IMR-90 (cell line): ENCODE results near the gene SLC35G1. TPM values are rescaled to one million over a fixed set of nuclear protein-coding genes. Genes with fewer than 3 reads are reported as not detected.

ENCODE experiments used
- ATAC-seq: fragments of 200-7000 bp; cut with Tn5 transposase; 2 replicates; pipeline ENCODE4 v1.9.1; 2020; ENCODE audit warnings: low read depth, mild to moderate bottlenecking, moderate library complexity
- BruUV-seq: library from RNA; stranded (reverse); fragments of 400-500 nt; replicated peaks from 2 replicates; lab custom pipeline; 2021; lab: Mats Ljungman, UMichigan
- CTCF ChIA-PET: fragments of 300-600 bp; formaldehyde crosslinking; extraction: SDS; loops from one replicate; lab custom pipeline; 2021; ENCODE audit warnings: antibody characterized with exemption; lab: Yijun Ruan, JAX
- POLR2A ChIA-PET: fragments of 300-600 bp; sonication (Branson Sonifier 250); formaldehyde crosslinking; loops from one replicate; lab custom pipeline; 2022; ENCODE audit warnings: antibody characterized with exemption; ENCODE audit not compliant: unreplicated experiment; lab: Charles Lee
- DNase-seq: peaks from one replicate; pipeline ENCODE4 v3.0.0; 2013
- H2AFZ ChIP-seq: replicated peaks from 2 replicates; pipeline ENCODE3; 2013; ENCODE audit warnings: low read length, mild to moderate bottlenecking; ENCODE audit not compliant: poor library complexity
- H2AK5ac ChIP-seq: 2 replicates; pipeline ENCODE4 v1.6.1; 2013; ENCODE audit warnings: low read depth, low read length, inconsistent platforms
- H2AK9ac ChIP-seq: replicated peaks from 2 replicates; pipeline ENCODE3; 2013; ENCODE audit warnings: mild to moderate bottlenecking, low read depth, low read length, moderate library complexity; ENCODE audit not compliant: poor library complexity
- H2BK120ac ChIP-seq: 2 replicates; pipeline ENCODE4 v1.6.1; 2013; ENCODE audit warnings: low read depth, low read length, inconsistent platforms
- H2BK15ac ChIP-seq: 3 replicates; pipeline ENCODE4 v1.6.1; 2013; ENCODE audit warnings: low read depth, low read length, inconsistent platforms
- H2BK20ac ChIP-seq: 2 replicates; pipeline ENCODE4 v1.6.1; 2013; ENCODE audit warnings: low read depth, mild to moderate bottlenecking, inconsistent platforms, low read length, moderate library complexity
- H2BK5ac ChIP-seq: 2 replicates; pipeline ENCODE4 v1.6.1; 2013; ENCODE audit warnings: mild to moderate bottlenecking, low read depth, low read length, inconsistent platforms; ENCODE audit not compliant: poor library complexity, severe bottlenecking
- H3K14ac ChIP-seq: replicated peaks from 2 replicates; pipeline ENCODE4 v1.6.1; 2013; ENCODE audit warnings: low read depth, low read length, inconsistent platforms
- H3K18ac ChIP-seq: 2 replicates; pipeline ENCODE4 v1.6.1; 2013; ENCODE audit warnings: low read depth, low read length, control low read depth
- H3K23ac ChIP-seq: 2 replicates; pipeline ENCODE4 v1.6.1; 2013; ENCODE audit warnings: low read depth, low read length, inconsistent platforms
- H3K27ac ChIP-seq: 2 replicates; pipeline ENCODE4 v1.5.1; 2013; ENCODE audit warnings: mild to moderate bottlenecking, control low read depth, low read length; ENCODE audit not compliant: insufficient read depth
- H3K27me3 ChIP-seq: 2 replicates; pipeline ENCODE4 v1.6.1; 2013; ENCODE audit warnings: low read length; ENCODE audit not compliant: control insufficient read depth, insufficient read depth
- H3K36me3 ChIP-seq: 2 replicates; pipeline ENCODE4 v1.6.1; 2013; ENCODE audit warnings: low read length, mixed read lengths; ENCODE audit not compliant: control insufficient read depth, insufficient read depth
- H3K4ac ChIP-seq: 2 replicates; pipeline ENCODE4 v1.6.1; 2013; ENCODE audit warnings: low read depth, low read length, inconsistent platforms
- H3K4me1 ChIP-seq: 2 replicates; pipeline ENCODE4 v1.6.1; 2013; ENCODE audit warnings: low read length, mixed read lengths; ENCODE audit not compliant: control insufficient read depth, insufficient read depth
- H3K4me2 ChIP-seq: 2 replicates; pipeline ENCODE4 v1.6.1; 2013; ENCODE audit warnings: low read depth, mild to moderate bottlenecking, control low read depth, low read length, moderate library complexity
- H3K4me3 ChIP-seq: 2 replicates; pipeline ENCODE4 v1.5.1; 2013; ENCODE audit warnings: low read depth, mild to moderate bottlenecking, control low read depth, low read length, moderate library complexity; ENCODE audit not compliant: insufficient read depth
- H3K56ac ChIP-seq: 2 replicates; pipeline ENCODE4 v1.6.1; 2013; ENCODE audit warnings: low read length, inconsistent platforms; ENCODE audit not compliant: insufficient read depth; ENCODE audit errors: extremely low read depth
- H3K79me1 ChIP-seq, 2 experiments: 2 replicates each; pipeline ENCODE4 v1.6.1; 2013; ENCODE audit warnings: low read length in 2 of 2, inconsistent platforms in 1 of 2, low read depth in 1 of 2
- H3K9ac ChIP-seq: 2 replicates; pipeline ENCODE4 v1.6.1; 2013; ENCODE audit warnings: low read depth, low read length, control low read depth
- H3K9me1 ChIP-seq: 2 replicates; pipeline ENCODE4 v1.6.1; 2013; ENCODE audit warnings: low read length, inconsistent platforms; ENCODE audit not compliant: insufficient read depth
- H3K9me3 ChIP-seq: 2 replicates; pipeline ENCODE4 v1.6.1; 2013; ENCODE audit warnings: low read length; ENCODE audit not compliant: control insufficient read depth, insufficient read depth
- H4K20me1 ChIP-seq: 2 replicates; pipeline ENCODE4 v1.6.1; 2013; ENCODE audit warnings: low read length, inconsistent platforms; ENCODE audit not compliant: insufficient read depth
- H4K5ac ChIP-seq: 2 replicates; pipeline ENCODE4 v1.6.1; 2013; ENCODE audit warnings: mild to moderate bottlenecking, low read depth, low read length, control low read depth
- H4K8ac ChIP-seq, 2 experiments: 2 replicates each; pipeline ENCODE4 v1.6.1; 2013; ENCODE audit warnings: low read depth in 2 of 2, low read length in 2 of 2, control low read depth in 1 of 2, inconsistent platforms in 1 of 2
- H4K91ac ChIP-seq: 2 replicates; pipeline ENCODE4 v1.6.1; 2013; ENCODE audit warnings: low read depth, low read length, inconsistent platforms; ENCODE audit not compliant: insufficient read depth
- BHLHE40 ChIP-seq: fragments of 150-350 bp; IDR thresholded peaks from 2 replicates; pipeline ENCODE4 v1.6.1; 2016; ENCODE audit warnings: mild to moderate bottlenecking, low read depth, low read length
- CEBPB ChIP-seq: IDR thresholded peaks from 2 replicates; pipeline ENCODE4 v1.6.1; 2012; ENCODE audit warnings: low read depth, low read length, improper control_type of control experiment
- CHD1 ChIP-seq: IDR thresholded peaks from 2 replicates; pipeline ENCODE4 v1.6.1; 2012; ENCODE audit warnings: low read depth, low read length, improper control_type of control experiment
- CTCF ChIP-seq: conservative IDR thresholded peaks from 2 replicates; pipeline ENCODE4 v1.5.1; 2012; ENCODE audit warnings: mild to moderate bottlenecking, low read depth, low read length, improper control_type of control experiment
- FOS ChIP-seq: fragments of 150-350 bp; IDR thresholded peaks from 2 replicates; pipeline ENCODE4 v1.6.1; 2016; ENCODE audit warnings: low read depth, low read length
- MAFK ChIP-seq: IDR thresholded peaks from 2 replicates; pipeline ENCODE4 v1.6.1; 2012; ENCODE audit warnings: low read depth, low read length, improper control_type of control experiment
- MAZ ChIP-seq: IDR thresholded peaks from 2 replicates; pipeline ENCODE4 v1.6.1; 2012; ENCODE audit warnings: low read depth, mild to moderate bottlenecking, low read length, improper control_type of control experiment, moderate library complexity, borderline replicate concordance
- MXI1 ChIP-seq: IDR thresholded peaks from 2 replicates; pipeline ENCODE4 v1.6.1; 2012; ENCODE audit warnings: low read depth, mild to moderate bottlenecking, low read length, moderate library complexity, borderline replicate concordance
- NFE2L2 ChIP-seq: fragments of 150-350 bp; IDR thresholded peaks from 2 replicates; pipeline ENCODE4 v1.6.1; 2016; ENCODE audit warnings: low read depth, mild to moderate bottlenecking, low read length
- POLR2A ChIP-seq: IDR thresholded peaks from 2 replicates; pipeline ENCODE4 v1.6.1; 2012; ENCODE audit warnings: mild to moderate bottlenecking, low read depth, low read length
- RAD21 ChIP-seq: IDR thresholded peaks from 2 replicates; pipeline ENCODE4 v1.6.1; 2012; ENCODE audit warnings: low read length, improper control_type of control experiment
- RCOR1 ChIP-seq: IDR thresholded peaks from 2 replicates; pipeline ENCODE4 v1.6.1; 2012; ENCODE audit warnings: mild to moderate bottlenecking, low read length, improper control_type of control experiment; ENCODE audit not compliant: insufficient replicate concordance
- SMC3 ChIP-seq: fragments of 150-350 bp; IDR thresholded peaks from 2 replicates; pipeline ENCODE4 v1.6.1; 2016; ENCODE audit warnings: low read depth, mild to moderate bottlenecking, antibody characterized with exemption, low read length, moderate library complexity
- WGBS, 2 experiments: methylation state at CpG; one replicate each; pipeline versions ENCODE4 v1.1.5 to v1.1.7; 2013; ENCODE audit warnings: missing lambda C conversion rate in 2 of 2; ENCODE audit not compliant: insufficient read length in 1 of 2; ENCODE audit errors: extremely low coverage in 2 of 2; 5-methylcytosine and 5-hydroxymethylcytosine counted together
- dilution Hi-C: fragments of 300-500 bp; cut with HindIII; formaldehyde crosslinking; loops from one replicate; pipeline ENCODE4 v1.14.3; 2018; ENCODE audit warnings: low sequenced_read_pairs; ENCODE audit not compliant: unreplicated experiment
- in situ Hi-C: fragments of 300-500 bp; cut with MboI; formaldehyde crosslinking; loops from 3 replicates; pipeline ENCODE4 v1.14.3; 2019; ENCODE audit warnings: low sequenced_read_pairs, inconsistent platforms, mixed read lengths
- intact Hi-C: fragments of 100-400 bp; cut with micrococcal nuclease; formaldehyde crosslinking; loops from 2 replicates; pipeline ENCODE4 v1.10.0; 2022
- polyA plus RNA-seq, 3 experiments: library from polyadenylated mRNA; depleted of rRNA; stranded (reverse); fragments of >200 nt; gene quantifications; 2 replicates each; pipeline ENCODE4 v1.2.3, GENCODE V29; 2012; ENCODE audit warnings: low replicate concordance in 1 of 3
- total RNA-seq: library from RNA; depleted of rRNA; stranded (reverse); fragments of >200 nt; gene quantifications from 2 replicates; pipeline ENCODE4 v1.2.3, GENCODE V29; 2012
- TF ChIP-seq, protein P1 (sequence below): fragments of 150-350 bp; IDR thresholded peaks from 2 replicates; pipeline ENCODE4 v1.6.1; 2016; ENCODE audit warnings: low read depth, mild to moderate bottlenecking, low read length, moderate library complexity, borderline replicate concordance
- TF ChIP-seq, protein P2 (sequence below): fragments of 150-350 bp; IDR thresholded peaks from 2 replicates; pipeline ENCODE4 v1.6.1; 2017; ENCODE audit warnings: mild to moderate bottlenecking, antibody characterized with exemption, low read length, low read depth

Gene SLC35G1
- total and polyA plus RNA-seq, 2 of the 4 experiments (the other 2 are of a cell fraction) = 2.7 to 3.7 TPM

DNA sequence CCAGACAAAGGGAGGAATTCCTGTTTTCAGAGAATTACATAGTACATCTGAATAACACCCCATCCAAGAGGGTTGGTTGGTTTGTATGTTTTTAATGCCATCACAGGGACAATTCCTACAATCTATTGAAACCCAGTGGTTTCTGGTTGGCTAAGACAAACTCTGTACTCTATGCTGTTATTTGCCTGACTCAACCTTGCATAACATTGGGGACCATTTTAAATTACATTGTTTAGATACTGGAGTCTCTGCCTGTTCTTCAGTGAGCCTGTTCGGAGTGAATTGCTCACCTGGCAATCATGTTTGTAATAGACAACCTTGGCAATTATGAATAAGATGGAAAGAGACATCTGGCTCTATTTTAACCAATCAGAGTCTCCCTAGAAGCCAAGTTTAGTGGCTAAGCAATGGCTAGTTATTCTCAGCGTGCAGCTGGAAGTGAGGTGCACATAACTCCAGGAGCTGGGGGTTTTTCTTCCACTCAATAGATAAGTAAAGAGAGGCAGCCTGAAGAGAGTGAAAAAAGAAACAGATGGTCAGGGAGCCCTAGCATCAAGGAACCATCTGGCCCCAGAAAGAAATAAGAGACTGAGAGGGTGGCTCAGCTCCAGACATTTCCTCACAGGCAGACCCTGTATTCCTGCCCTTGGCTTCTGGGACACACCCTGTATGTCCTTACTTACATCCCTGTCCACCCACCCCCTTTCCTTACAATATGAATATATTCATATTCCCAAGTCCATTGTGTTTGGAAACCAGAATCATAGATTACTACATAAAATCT is 21.2 kb upstream of the SLC35G1 start:
- ATAC-seq = no peak
- TF ChIP-seq CHD1 (no peak), FOS (no peak), CEBPB (no peak), NFE2L2 (no peak), BHLHE40 (no peak), SMC3 (no peak), MAZ (no peak), POLR2A (no peak), MAFK (no peak), RCOR1 (no peak), MXI1 (no peak), CTCF (no peak), RAD21 (no peak)
- TF ChIP-seq, protein P1, sequence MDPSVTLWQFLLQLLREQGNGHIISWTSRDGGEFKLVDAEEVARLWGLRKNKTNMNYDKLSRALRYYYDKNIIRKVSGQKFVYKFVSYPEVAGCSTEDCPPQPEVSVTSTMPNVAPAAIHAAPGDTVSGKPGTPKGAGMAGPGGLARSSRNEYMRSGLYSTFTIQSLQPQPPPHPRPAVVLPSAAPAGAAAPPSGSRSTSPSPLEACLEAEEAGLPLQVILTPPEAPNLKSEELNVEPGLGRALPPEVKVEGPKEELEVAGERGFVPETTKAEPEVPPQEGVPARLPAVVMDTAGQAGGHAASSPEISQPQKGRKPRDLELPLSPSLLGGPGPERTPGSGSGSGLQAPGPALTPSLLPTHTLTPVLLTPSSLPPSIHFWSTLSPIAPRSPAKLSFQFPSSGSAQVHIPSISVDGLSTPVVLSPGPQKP = no peak
- TF ChIP-seq, protein P2, sequence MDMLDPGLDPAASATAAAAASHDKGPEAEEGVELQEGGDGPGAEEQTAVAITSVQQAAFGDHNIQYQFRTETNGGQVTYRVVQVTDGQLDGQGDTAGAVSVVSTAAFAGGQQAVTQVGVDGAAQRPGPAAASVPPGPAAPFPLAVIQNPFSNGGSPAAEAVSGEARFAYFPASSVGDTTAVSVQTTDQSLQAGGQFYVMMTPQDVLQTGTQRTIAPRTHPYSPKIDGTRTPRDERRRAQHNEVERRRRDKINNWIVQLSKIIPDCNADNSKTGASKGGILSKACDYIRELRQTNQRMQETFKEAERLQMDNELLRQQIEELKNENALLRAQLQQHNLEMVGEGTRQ = no peak

More for the DNA sequence above, 21.2 kb upstream of the SLC35G1 start:
- dilution Hi-C loops (no loop called here), intact Hi-C loops (no loop called here), in situ Hi-C loops (no loop called here)
- H3K9me1 ChIP-seq = 0 out of 2 replicates have a peak, but pooled peaks cover 3% of the 10 kb centered on the region
- H3K23ac ChIP-seq = no peak overlapping the region
- H2BK15ac ChIP-seq = no peak overlapping the region
- POLR2A ChIA-PET = no interaction called here
- H3K9ac ChIP-seq = no peak overlapping the region
- no peak overlapping the region for H2AK9ac ChIP-seq
- CTCF ChIA-PET = no interaction called here
- WGBS, 2 experiments = 60% methylated on average over 1 of the region's 2 CpGs; no CpG with 5 or more reads in 1 of the 2 experiments
- H4K20me1 ChIP-seq = no peaks in the 10 kb centered on the region
- H2BK20ac ChIP-seq = no peak overlapping the region
- no peak overlapping the region for H4K5ac ChIP-seq
- H2BK5ac ChIP-seq = no peak overlapping the region
- no peaks in the 10 kb centered on the region for H3K9me3 ChIP-seq
- no peak overlapping the region for H2AK5ac ChIP-seq
- DNase-seq = no peak
- H3K18ac ChIP-seq = no peak overlapping the region
- no peaks in the 10 kb centered on the region for H3K36me3 ChIP-seq
- no peak overlapping the region for H2AFZ ChIP-seq
- no TSS peak for BruUV-seq
- no peak overlapping the region for H3K56ac ChIP-seq
- H4K91ac ChIP-seq = no peak overlapping the region
- H3K27me3 ChIP-seq = peaks cover 2% of the 10 kb centered on the region
- no peak overlapping the region for H4K8ac ChIP-seq
- H3K79me1 ChIP-seq = no peaks in the 10 kb centered on the region
- no peak overlapping the region for H2BK120ac ChIP-seq
- no peak overlapping the region for H3K4me3 ChIP-seq
- H3K4ac ChIP-seq = no peak overlapping the region
- H3K27ac ChIP-seq = no peak overlapping the region
- no peak overlapping the region for H3K4me2 ChIP-seq
- H3K4me1 ChIP-seq = peaks cover 3% of the 10 kb centered on the region; the same call in 1 of the 2 replicates
- no peak overlapping the region for H3K14ac ChIP-seq
